ENCODE measurements around the gene ARHGEF17.

The ARHGEF17 gene

GRCh38 chr11:73416786-73417185, 108.7 kb downstream of the ARHGEF17 start:
- no peak for DNase-seq
